Fibroblast of lung (primary cell): Measurements from ENCODE around the gene BRD1. TPM values are rescaled to one million over a fixed set of nuclear protein-coding genes. Genes with fewer than 3 reads are reported as not detected.

Experiments
- DNase-seq, 2 donors: peaks; one replicate each; pipeline versions ENCODE4 v3.0.0 to v3.0.0-alpha.2; 2010; ENCODE audit warnings: low read depth in 2 of 2
- H2AFZ ChIP-seq: 2 replicates; pipeline ENCODE4 v1.5.1; 2012; ENCODE audit warnings: low read length, control low read depth, inconsistent platforms
- H3K27ac ChIP-seq: 2 replicates; pipeline ENCODE4 v1.5.1; 2011; ENCODE audit warnings: low read length, control low read depth; ENCODE audit not compliant: insufficient read depth
- H3K27me3 ChIP-seq: 2 replicates; pipeline ENCODE4 v1.5.1; 2011; ENCODE audit warnings: mild to moderate bottlenecking, low read length; ENCODE audit not compliant: control insufficient read depth, insufficient read depth
- H3K36me3 ChIP-seq: 2 replicates; pipeline ENCODE4 v1.5.1; 2011; ENCODE audit warnings: low read length; ENCODE audit not compliant: control insufficient read depth, insufficient read depth
- H3K4me1 ChIP-seq: 2 replicates; pipeline ENCODE4 v1.5.1; 2011; ENCODE audit warnings: low read length; ENCODE audit not compliant: control insufficient read depth, insufficient read depth; ENCODE audit errors: extremely low read depth
- H3K4me2 ChIP-seq: 2 replicates; pipeline ENCODE4 v1.5.1; 2011; ENCODE audit warnings: low read length, control low read depth; ENCODE audit not compliant: insufficient read depth; ENCODE audit errors: extremely low read depth
- H3K4me3 ChIP-seq, 4 experiments: fragments of 200-600 bp in 1 of 4; sonication (generic) in 1 of 4; replicated peaks in 1 of 4; 2 replicates each; pipeline ENCODE4 v1.5.1; 2011 to 2016; ENCODE audit warnings: low read length in 4 of 4, low read depth in 3 of 4, mild to moderate bottlenecking in 3 of 4, control low read depth in 2 of 4, inconsistent platforms in 1 of 4, mixed read lengths in 1 of 4; ENCODE audit not compliant: insufficient read depth in 1 of 4; ENCODE audit errors: control extremely low read depth in 1 of 4
- H3K79me2 ChIP-seq: 2 replicates; pipeline ENCODE4 v1.5.1; 2012; ENCODE audit warnings: mild to moderate bottlenecking, low read length, inconsistent platforms; ENCODE audit not compliant: control insufficient read depth, insufficient read depth
- H3K9ac ChIP-seq: 2 replicates; pipeline ENCODE4 v1.5.1; 2011; ENCODE audit warnings: mild to moderate bottlenecking, low read length, control low read depth; ENCODE audit not compliant: insufficient read depth
- H3K9me3 ChIP-seq: 2 replicates; pipeline ENCODE4 v1.5.1; 2012; ENCODE audit warnings: low read depth, low read length; ENCODE audit not compliant: control insufficient read depth, insufficient read depth
- H4K20me1 ChIP-seq: 2 replicates; pipeline ENCODE4 v1.5.1; 2011; ENCODE audit warnings: low read length; ENCODE audit not compliant: control insufficient read depth, insufficient read depth; ENCODE audit errors: extremely low read depth
- CTCF ChIP-seq, 2 donors: IDR thresholded peaks in 1 of 2; conservative IDR thresholded peaks in 1 of 2; 1 replicate in 1 of 2; 2 replicates in 1 of 2; pipeline ENCODE4 v1.5.1; 2011 to 2012; ENCODE audit warnings: low read length in 2 of 2, control low read depth in 1 of 2, inconsistent platforms in 1 of 2, low read depth in 1 of 2, mild to moderate bottlenecking in 1 of 2
- EZH2 ChIP-seq: IDR thresholded peaks from 2 replicates; pipeline ENCODE4 v1.5.1; 2012; ENCODE audit warnings: low read length, control low read depth, mild to moderate bottlenecking; ENCODE audit errors: missing control alignments
- polyA plus RNA-seq, 2 donors: library from polyadenylated mRNA; depleted of rRNA in 1 of 2; stranded (reverse) in 1 of 2; unstranded in 1 of 2; fragments of >200 nt; gene quantifications; 2 replicates each; pipeline ENCODE4 v1.2.1, GENCODE V29; 2011 to 2012; ENCODE audit warnings: missing spikeins in 1 of 2
- total RNA-seq: library from RNA; depleted of rRNA; stranded (reverse); fragments of >200 nt; gene quantifications from 2 replicates; pipeline ENCODE4 v1.2.1, GENCODE V29; 2014

BRD1 gene
- total and polyA plus RNA-seq, 2 donors (not counting 1 experiment from before 2014, with no cell fraction given), result 4.3 to 26.6 TPM

- Histone ChIP-seq H3K79me2 (peaks cover 72% of the 10 kb centered on the region), H3K9ac (no peak overlapping the region), H3K27me3 (no peaks in the 10 kb centered on the region), H3K9me3 (no peaks in the 10 kb centered on the region), H3K4me1 (no peaks in the 10 kb centered on the region), H2AFZ (no peak overlapping the region), H3K4me2 (no peak overlapping the region), H3K4me3 (no peak overlapping the region), H4K20me1 (no peaks in the 10 kb centered on the region), H3K27ac (no peak overlapping the region), H3K36me3 (peaks cover 2% of the 10 kb centered on the region)
- DNase-seq, result no peak
- TF ChIP-seq EZH2 (no peak), CTCF (conservative IDR thresholded peaks at IDR 0.05 in 1 of 2, IDR thresholded peaks at IDR 0.05 in 1 of 2; ENCODE audit: low read depth in 1 of 2, low read length in 2 of 2) (no peak)
Observed at GRCh38 chr22:49867303-49868265, 39.9 kb upstream of the BRD1 start.

DNA sequence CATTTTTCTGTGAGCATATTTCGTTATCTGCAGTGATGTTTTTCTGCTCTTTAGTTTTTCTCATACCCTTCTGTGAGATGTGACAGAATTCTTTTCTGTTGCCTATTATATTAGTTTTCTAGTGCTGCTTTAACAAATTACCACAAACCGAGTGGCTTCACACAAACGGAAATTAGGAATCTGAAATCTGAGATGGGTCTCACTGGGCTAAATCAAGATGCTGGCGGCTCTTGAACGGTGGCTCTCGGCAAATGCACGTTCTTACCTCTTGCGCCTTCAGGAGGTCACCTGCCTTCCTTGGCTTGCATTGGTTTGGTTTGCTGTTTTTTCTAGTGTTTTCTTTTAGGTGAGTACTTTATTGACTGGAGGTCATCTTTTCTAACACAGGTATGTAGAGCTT, 39.0 kb upstream of the BRD1 start:
- H3K4me3 ChIP-seq, result no peak overlapping the region
- H3K27ac ChIP-seq, result no peak overlapping the region
- no peaks in the 10 kb centered on the region for H3K9me3 ChIP-seq
- DNase-seq, result no peak
- no peaks in the 10 kb centered on the region for H3K4me1 ChIP-seq
- no peak overlapping the region for H3K9ac ChIP-seq
- no peak overlapping the region for H3K4me2 ChIP-seq
- H2AFZ ChIP-seq, result no peak overlapping the region
- peaks cover 76% of the 10 kb centered on the region for H3K79me2 ChIP-seq
- H3K36me3 ChIP-seq, result peaks cover 2% of the 10 kb centered on the region
- H3K27me3 ChIP-seq, result no peaks in the 10 kb centered on the region
- TF ChIP-seq CTCF (conservative IDR thresholded peaks at IDR 0.05 in 1 of 2, IDR thresholded peaks at IDR 0.05 in 1 of 2; ENCODE audit: low read depth in 1 of 2, low read length in 2 of 2) (no peak), EZH2 (no peak)
- no peaks in the 10 kb centered on the region for H4K20me1 ChIP-seq

GRCh38 chr22:49866134-49866533, 38.5 kb upstream of the BRD1 start:
- no peak overlapping the region for H3K4me3 ChIP-seq
- H3K4me2 ChIP-seq, result no peak overlapping the region
- H3K4me1 ChIP-seq, result no peaks in the 10 kb centered on the region
- no peak for DNase-seq
- H3K27me3 ChIP-seq, result no peaks in the 10 kb centered on the region
- H2AFZ ChIP-seq, result no peak overlapping the region
- H3K9ac ChIP-seq, result no peak overlapping the region
- TF ChIP-seq EZH2 (no peak), CTCF (conservative IDR thresholded peaks at IDR 0.05 in 1 of 2, IDR thresholded peaks at IDR 0.05 in 1 of 2; ENCODE audit: low read depth in 1 of 2, low read length in 2 of 2) (no peak)
- no peaks in the 10 kb centered on the region for H3K9me3 ChIP-seq
- H3K36me3 ChIP-seq, result peaks cover 2% of the 10 kb centered on the region
- H3K27ac ChIP-seq, result no peak overlapping the region
- no peaks in the 10 kb centered on the region for H4K20me1 ChIP-seq
- peaks cover 78% of the 10 kb centered on the region for H3K79me2 ChIP-seq
